H1 (cell line): ENCODE results near the gene SSTR4. TPM values are rescaled to one million over a fixed set of nuclear protein-coding genes. Genes with fewer than 3 reads are reported as not detected.

Source experiments
- CTCF ChIA-PET: fragments of 300-600 bp; sonication (Branson Sonifier 250); formaldehyde crosslinking; loops from one replicate; lab custom pipeline; 2021; ENCODE audit not compliant: partially characterized antibody; lab: Charles Lee
- POLR2A ChIA-PET: fragments of 300-600 bp; sonication (Branson Sonifier 250); formaldehyde crosslinking; loops from one replicate; lab custom pipeline; 2021; ENCODE audit warnings: inconsistent platforms; ENCODE audit not compliant: partially characterized antibody; lab: Charles Lee
- DNase-seq, 2 experiments: peaks; one replicate each; pipeline versions ENCODE4 v3.0.0 to v3.0.0-alpha.2; 2010 to 2022; ENCODE audit warnings: low spot score in 2 of 2, low read depth in 1 of 2, mixed read lengths in 1 of 2
- FAIRE-seq: peaks from 2 replicates; lab custom pipeline; 2011; peaks lifted over from hg19 to GRCh38; lab: Jason Lieb, UNC
- H2AFZ ChIP-seq: 2 replicates; pipeline ENCODE4 v1.8.1; 2012; ENCODE audit warnings: low read length, inconsistent platforms
- H2AK5ac ChIP-seq: 2 replicates; pipeline ENCODE4 v1.6.1; 2013; ENCODE audit warnings: low read depth, low read length
- H2BK120ac ChIP-seq: replicated peaks from 2 replicates; pipeline ENCODE3; 2013; ENCODE audit warnings: low read depth, low read length, inconsistent platforms
- H2BK12ac ChIP-seq: 2 replicates; pipeline ENCODE4 v1.6.1; 2013; ENCODE audit warnings: low read depth, low read length
- H2BK15ac ChIP-seq: 2 replicates; pipeline ENCODE4 v1.6.1; 2013; ENCODE audit warnings: low read length
- H2BK20ac ChIP-seq: 2 replicates; pipeline ENCODE4 v1.6.1; 2013; ENCODE audit warnings: low read length
- H2BK5ac ChIP-seq: 2 replicates; pipeline ENCODE4 v1.6.1; 2013; ENCODE audit warnings: low read depth, low read length
- H3K14ac ChIP-seq: 2 replicates; pipeline ENCODE4 v1.6.1; 2013; ENCODE audit warnings: inconsistent platforms; ENCODE audit not compliant: insufficient read length
- H3K18ac ChIP-seq: 2 replicates; pipeline ENCODE4 v1.6.1; 2013; ENCODE audit warnings: low read length; ENCODE audit errors: extremely low read depth
- H3K23ac ChIP-seq: 2 replicates; pipeline ENCODE4 v1.6.1; 2013; ENCODE audit warnings: inconsistent platforms; ENCODE audit not compliant: insufficient read length
- H3K23me2 ChIP-seq: 2 replicates; pipeline ENCODE4 v1.6.1; 2013; ENCODE audit warnings: low read depth, low read length
- H3K27ac ChIP-seq: 2 replicates; pipeline ENCODE4 v1.6.1; 2011; ENCODE audit warnings: low read depth, low read length, inconsistent platforms
- H3K27me3 ChIP-seq, 4 experiments: replicated peaks in 1 of 4; 1 replicate in 1 of 4; 2 replicates in 3 of 4; pipeline versions ENCODE4 v1.6.1 to v1.8.1; 2011 to 2013; ENCODE audit warnings: low read length in 3 of 4, mild to moderate bottlenecking in 3 of 4, inconsistent platforms in 2 of 4, mixed read lengths in 2 of 4, moderate library complexity in 1 of 4; ENCODE audit not compliant: control insufficient read depth in 3 of 4, insufficient read depth in 3 of 4; ENCODE audit errors: extremely low read depth in 1 of 4
- H3K36me3 ChIP-seq, 4 experiments: 2 replicates each; pipeline versions ENCODE4 v1.6.1 to v1.8.1; 2011 to 2013; ENCODE audit warnings: mild to moderate bottlenecking in 4 of 4, low read length in 3 of 4, moderate library complexity in 2 of 4, control low read depth in 1 of 4, inconsistent platforms in 1 of 4; ENCODE audit not compliant: insufficient read depth in 4 of 4, control insufficient read depth in 2 of 4
- H3K4ac ChIP-seq: replicated peaks from 2 replicates; pipeline ENCODE3; 2013; ENCODE audit warnings: low read length, low read depth, mixed read lengths, inconsistent platforms; ENCODE audit not compliant: insufficient read length
- H3K4me1 ChIP-seq, 4 experiments: replicated peaks in 1 of 4; 1 replicate in 1 of 4; 2 replicates in 3 of 4; pipeline versions ENCODE4 v1.6.1 to v1.8.1; 2011 to 2013; ENCODE audit warnings: low read length in 3 of 4, inconsistent platforms in 2 of 4, mixed read lengths in 1 of 4; ENCODE audit not compliant: insufficient read depth in 4 of 4, control insufficient read depth in 3 of 4
- H3K4me2 ChIP-seq, 2 experiments: 2 replicates each; pipeline versions ENCODE4 v1.6.1 to v1.8.1; 2011 to 2013; ENCODE audit warnings: low read depth in 2 of 2, low read length in 2 of 2, control low read depth in 1 of 2, inconsistent platforms in 1 of 2, mild to moderate bottlenecking in 1 of 2; ENCODE audit not compliant: insufficient read depth in 1 of 2
- H3K4me3 ChIP-seq, 4 experiments: fragments of 200-600, 300-600 bp in 1 of 4; sonication (generic), shearing (Covaris generic), sonication (Bioruptor Twin) in 1 of 4; 2 replicates each; pipeline versions ENCODE4 v1.5.1 to v1.8.1; 2011 to 2016; ENCODE audit warnings: low read length in 4 of 4, low read depth in 3 of 4, control low read depth in 2 of 4, inconsistent platforms in 2 of 4, mild to moderate bottlenecking in 2 of 4, mixed read lengths in 1 of 4, moderate library complexity in 1 of 4; ENCODE audit not compliant: insufficient read depth in 2 of 4; ENCODE audit errors: extremely low read depth in 1 of 4
- H3K56ac ChIP-seq: replicated peaks from 2 replicates; pipeline ENCODE3; 2013; ENCODE audit warnings: low read depth, mild to moderate bottlenecking, mixed read lengths, low read length, inconsistent platforms; ENCODE audit not compliant: insufficient read length
- H3K79me1 ChIP-seq: 2 replicates; pipeline ENCODE4 v1.6.1; 2013; ENCODE audit warnings: low read depth, low read length, control low read depth
- H3K79me2 ChIP-seq, 2 experiments: 2 replicates each; pipeline versions ENCODE4 v1.6.1 to v1.8.1; 2012 to 2013; ENCODE audit warnings: low read length in 2 of 2, mild to moderate bottlenecking in 2 of 2, inconsistent platforms in 1 of 2; ENCODE audit not compliant: insufficient read depth in 2 of 2, control insufficient read depth in 1 of 2
- H3K9ac ChIP-seq, 4 experiments: replicated peaks in 1 of 4; 1 replicate in 1 of 4; 2 replicates in 3 of 4; pipeline versions ENCODE4 v1.6.1 to v1.8.1; 2011 to 2013; ENCODE audit warnings: low read depth in 3 of 4, low read length in 3 of 4, control low read depth in 2 of 4, mild to moderate bottlenecking in 2 of 4, moderate library complexity in 2 of 4, inconsistent platforms in 1 of 4; ENCODE audit errors: extremely low read depth in 1 of 4
- H3K9me3 ChIP-seq, 2 experiments: 2 replicates each; pipeline versions ENCODE4 v1.6.1 to v1.8.1; 2012 to 2013; ENCODE audit warnings: mild to moderate bottlenecking in 2 of 2, moderate library complexity in 2 of 2, control low read depth in 1 of 2, inconsistent platforms in 1 of 2, low read depth in 1 of 2, low read length in 1 of 2, mixed read lengths in 1 of 2; ENCODE audit not compliant: insufficient read depth in 2 of 2
- H4K20me1 ChIP-seq, 2 experiments: replicated peaks in 1 of 2; 2 replicates each; pipeline versions ENCODE3 to v1.8.1; 2011 to 2013; ENCODE audit warnings: inconsistent platforms in 2 of 2, low read length in 2 of 2, mild to moderate bottlenecking in 1 of 2; ENCODE audit not compliant: insufficient read depth in 2 of 2, control insufficient read depth in 1 of 2
- H4K5ac ChIP-seq: 2 replicates; pipeline ENCODE4 v1.6.1; 2013; ENCODE audit warnings: low read length, low read depth, mixed read lengths, inconsistent platforms; ENCODE audit not compliant: insufficient read length
- H4K8ac ChIP-seq: 2 replicates; pipeline ENCODE4 v1.8.0; 2013; ENCODE audit warnings: mild to moderate bottlenecking, moderate library complexity, low read length, inconsistent platforms; ENCODE audit not compliant: insufficient read depth; ENCODE audit errors: extremely low read depth
- H4K91ac ChIP-seq: replicated peaks from 2 replicates; pipeline ENCODE3; 2013; ENCODE audit warnings: low read length, mixed read lengths, inconsistent platforms; ENCODE audit not compliant: insufficient read length
- ASH2L ChIP-seq: fragments of 200-600, 300-600 bp; sonication (generic); IDR thresholded peaks from one replicate; pipeline ENCODE4 v1.7.1; 2017; ENCODE audit warnings: low read length
- JUN ChIP-seq: IDR thresholded peaks from 2 replicates; pipeline ENCODE4 v1.6.1; 2011; ENCODE audit warnings: low read depth, mild to moderate bottlenecking, improper control_type of control experiment, low read length
- NANOG ChIP-seq: IDR thresholded peaks from 2 replicates; pipeline ENCODE4 v1.6.1; 2011; ENCODE audit warnings: low read length, low read depth, mild to moderate bottlenecking, inconsistent platforms; ENCODE audit not compliant: insufficient read depth, poor library complexity, severe bottlenecking
- POLR2A ChIP-seq, 2 experiments: IDR thresholded peaks; 1 replicate in 1 of 2; 2 replicates in 1 of 2; pipeline ENCODE4 v1.6.1; 2011; ENCODE audit warnings: low read depth in 2 of 2, low read length in 2 of 2, mild to moderate bottlenecking in 2 of 2; ENCODE audit errors: control extremely low read depth in 1 of 2
- RBBP5 ChIP-seq: IDR thresholded peaks from 2 replicates; pipeline ENCODE4 v1.7.1; 2012; ENCODE audit warnings: low read depth, mild to moderate bottlenecking, inconsistent platforms, low read length, moderate library complexity, borderline replicate concordance
- RFX5 ChIP-seq: IDR thresholded peaks from 2 replicates; pipeline ENCODE4 v1.6.1; 2011; ENCODE audit warnings: low read depth, low read length, improper control_type of control experiment, borderline replicate concordance
- TAF1 ChIP-seq: IDR thresholded peaks from 2 replicates; pipeline ENCODE4 v1.6.1; 2011; ENCODE audit warnings: mild to moderate bottlenecking, low read depth, low read length
- TCF12 ChIP-seq: IDR thresholded peaks from 2 replicates; pipeline ENCODE4 v1.6.1; 2011; ENCODE audit warnings: low read depth, mild to moderate bottlenecking, low read length
- WGBS, 2 experiments: shearing (Covaris generic) in 1 of 2; methylation state at CpG; one replicate each; pipeline versions ENCODE4 v1.1.6 to v1.1.7; 2013 to 2015; ENCODE audit warnings: low lambda C conversion rate in 2 of 2, mixed read lengths in 2 of 2, inconsistent platforms in 1 of 2, low coverage in 1 of 2, missing lambda C conversion rate in 1 of 2; ENCODE audit not compliant: insufficient replicate concordance in 2 of 2, insufficient coverage in 1 of 2, insufficient read length in 1 of 2; ENCODE audit errors: extremely low coverage in 1 of 2, missing lambda C conversion rate in 1 of 2; 5-methylcytosine and 5-hydroxymethylcytosine counted together
- polyA plus RNA-seq, 7 experiments: library from polyadenylated mRNA; depleted of rRNA in 3 of 7; stranded (reverse) in 5 of 7; unstranded in 2 of 7; fragments of >200 nt in 5 of 7; fragments of 200-250 nt in 2 of 7; gene quantifications; 1 replicate in 5 of 7; 2 replicates in 1 of 7; 4 replicates in 1 of 7; pipeline versions ENCODE4 v1.2.1 to v1.2.3, GENCODE V29; 2011 to 2013; ENCODE audit warnings: missing spikeins in 2 of 7, mixed read lengths in 2 of 7
- total RNA-seq: library from RNA; stranded (reverse); fragmentation: NEBNext Ultra II Directional; extraction: Animal tissue kit (Norgen Biotek cat#: 25700); gene quantifications from 2 replicates; pipeline ENCODE4 v1.2.1, GENCODE V29; 2021

SSTR4 gene
- total and polyA plus RNA-seq, 2 of the 8 experiments (the other 6 are each of a cell fraction or from before 2014, with no cell fraction given): 0.05 TPM; not detected in 1

- H3K27ac ChIP-seq: no peak overlapping the region
Observed at GRCh38 chr20:23011008-23011721, 23.9 kb upstream of the SSTR4 start.

More at GRCh38 chr20:23011008-23011721, 23.9 kb upstream of the SSTR4 start:
- no peaks in the 10 kb centered on the region for H3K79me2 ChIP-seq
- H2BK12ac ChIP-seq: no peak overlapping the region
- no peak overlapping the region for H2AK5ac ChIP-seq
- no peak for TF ChIP-seq TCF12
- TF ChIP-seq JUN: no peak
- no peak for TF ChIP-seq ASH2L
- TF ChIP-seq NANOG: no peak
- no peak for TF ChIP-seq TAF1
- TF ChIP-seq POLR2A (IDR thresholded peaks at IDR 0.05; ENCODE audit: control extremely low read depth in 1 of 2, low read depth in 2 of 2, low read length in 2 of 2): no peak
- TF ChIP-seq RBBP5: no peak
- TF ChIP-seq RFX5: no peak
- WGBS, 2 experiments: 93% methylated on average over 11 of the region's 11 CpGs; no CpG with 5 or more reads in 1 of the 2 experiments
- no peak overlapping the region for H2AFZ ChIP-seq
- no peak overlapping the region for H3K9ac ChIP-seq
- no peaks in the 10 kb centered on the region for H3K36me3 ChIP-seq
- H4K8ac ChIP-seq: no peak overlapping the region
- H3K14ac ChIP-seq: no peak overlapping the region
- H3K79me1 ChIP-seq: no peaks in the 10 kb centered on the region
- H4K5ac ChIP-seq: no peak overlapping the region
- H3K18ac ChIP-seq: no peak overlapping the region
- DNase-seq (no peak), FAIRE-seq (no peak)
- ChIA-PET CTCF (no interaction called here), POLR2A (no interaction called here)
- no peak overlapping the region for H3K4me3 ChIP-seq
- H4K91ac ChIP-seq: no peak overlapping the region
- H3K4me1 ChIP-seq: peaks cover 0 to 4% (median 3%) of the 10 kb centered on the region in 4 experiments; a peak in 3 of 7 replicates
- H2BK5ac ChIP-seq: no peak overlapping the region
- no peak overlapping the region for H3K4ac ChIP-seq
- no peak overlapping the region for H3K56ac ChIP-seq
- H2BK120ac ChIP-seq: no peak overlapping the region
- H2BK15ac ChIP-seq: no peak overlapping the region
- H2BK20ac ChIP-seq: no peak overlapping the region
- H3K4me2 ChIP-seq: no peak overlapping the region
- no peaks in the 10 kb centered on the region for H3K9me3 ChIP-seq
- H3K23me2 ChIP-seq: no peaks in the 10 kb centered on the region
- H3K27me3 ChIP-seq: no peaks in the 10 kb centered on the region
- no peaks in the 10 kb centered on the region for H4K20me1 ChIP-seq
- H3K23ac ChIP-seq: no peak overlapping the region
